Liver (tissue), 9 donors: Measurements from ENCODE around the gene ASPDH. TPM values are rescaled to one million over a fixed set of nuclear protein-coding genes. Genes with fewer than 3 reads are reported as not detected.

Experiments
- DNase-seq: peaks from one replicate; pipeline ENCODE4 v3.0.0-alpha.2; 2017; ENCODE audit warnings: low spot score
- H3K27ac ChIP-seq, 2 donors: one replicate each; pipeline ENCODE4 v1.7.0; 2013; ENCODE audit warnings: inconsistent platforms in 2 of 2, low read length in 2 of 2, control low read depth in 1 of 2, low read depth in 1 of 2, mild to moderate bottlenecking in 1 of 2
- H3K27me3 ChIP-seq, 4 donors: one replicate each; pipeline versions ENCODE4 v1.6.1 to v1.7.0; 2013; ENCODE audit warnings: low read length in 3 of 4, inconsistent platforms in 1 of 4, mild to moderate bottlenecking in 1 of 4, moderate library complexity in 1 of 4; ENCODE audit not compliant: control insufficient read depth in 4 of 4, insufficient read depth in 4 of 4
- H3K36me3 ChIP-seq, 4 donors: one replicate each; pipeline versions ENCODE4 v1.6.1 to v1.7.0; 2013; ENCODE audit warnings: low read length in 3 of 4, mild to moderate bottlenecking in 3 of 4, low read depth in 1 of 4, moderate library complexity in 1 of 4; ENCODE audit not compliant: control insufficient read depth in 4 of 4, insufficient read depth in 3 of 4
- H3K4me1 ChIP-seq, 4 donors: one replicate each; pipeline versions ENCODE4 v1.6.1 to v1.7.0; 2013; ENCODE audit warnings: low read length in 3 of 4, mild to moderate bottlenecking in 3 of 4, moderate library complexity in 1 of 4; ENCODE audit not compliant: control insufficient read depth in 4 of 4, insufficient read depth in 4 of 4
- H3K4me3 ChIP-seq, 3 donors: one replicate each; pipeline versions ENCODE4 v1.6.1 to v1.7.0; 2013; ENCODE audit warnings: low read length in 3 of 3, control low read depth in 1 of 3, low read depth in 1 of 3, mild to moderate bottlenecking in 1 of 3
- H3K9ac ChIP-seq, 2 donors: one replicate each; pipeline ENCODE4 v1.7.0; 2013; ENCODE audit warnings: low read length in 2 of 2, mild to moderate bottlenecking in 2 of 2, moderate library complexity in 2 of 2, control low read depth in 1 of 2, low read depth in 1 of 2
- H3K9me3 ChIP-seq, 4 donors: one replicate each; pipeline versions ENCODE4 v1.6.1 to v1.7.0; 2013; ENCODE audit warnings: low read length in 3 of 4; ENCODE audit not compliant: control insufficient read depth in 4 of 4
- ATF3 ChIP-seq: IDR thresholded peaks from 2 replicates; pipeline ENCODE4 v1.6.1; 2016; ENCODE audit warnings: antibody characterized with exemption
- CTCF ChIP-seq: fragments of 150-350 bp; IDR thresholded peaks from 2 replicates; pipeline ENCODE4 v1.5.1; 2017; ENCODE audit warnings: improper control_type of control experiment, low read depth, low read length; ENCODE audit not compliant: missing input control
- EGR1 ChIP-seq, 2 donors: IDR thresholded peaks; 2 replicates each; pipeline ENCODE4 v1.6.1; 2016 to 2018; ENCODE audit warnings: antibody characterized with exemption in 2 of 2, low read depth in 2 of 2
- FOXA1 ChIP-seq: IDR thresholded peaks from 2 replicates; pipeline ENCODE4 v1.6.1; 2016; ENCODE audit warnings: antibody characterized with exemption
- FOXA2 ChIP-seq: IDR thresholded peaks from 2 replicates; pipeline ENCODE4 v1.6.1; 2016; ENCODE audit warnings: antibody characterized with exemption
- GABPA ChIP-seq, 2 donors: IDR thresholded peaks in 1 of 2; conservative IDR thresholded peaks in 1 of 2; 2 replicates each; pipeline ENCODE4 v1.6.1; 2016; ENCODE audit warnings: antibody characterized with exemption in 2 of 2, mild to moderate bottlenecking in 1 of 2, moderate library complexity in 1 of 2
- HNF4A ChIP-seq, 2 donors: conservative IDR thresholded peaks; 2 replicates each; pipeline ENCODE4 v1.6.1; 2016; ENCODE audit warnings: antibody characterized with exemption in 2 of 2, mild to moderate bottlenecking in 2 of 2
- HNF4G ChIP-seq: IDR thresholded peaks from 2 replicates; pipeline ENCODE4 v1.6.1; 2016; ENCODE audit warnings: antibody characterized with exemption
- JUND ChIP-seq, 2 donors: IDR thresholded peaks; 2 replicates each; pipeline ENCODE4 v1.6.1; 2016; ENCODE audit warnings: antibody characterized with exemption in 2 of 2
- MAX ChIP-seq: IDR thresholded peaks from 2 replicates; pipeline ENCODE4 v1.6.1; 2016; ENCODE audit warnings: antibody characterized with exemption
- NR2F2 ChIP-seq: IDR thresholded peaks from 2 replicates; pipeline ENCODE4 v1.6.1; 2016; ENCODE audit warnings: antibody characterized with exemption
- RAD21 ChIP-seq, 2 donors: IDR thresholded peaks; 2 replicates each; pipeline ENCODE4 v1.6.1; 2016; ENCODE audit warnings: antibody characterized with exemption in 2 of 2, mild to moderate bottlenecking in 2 of 2
- REST ChIP-seq: IDR thresholded peaks from 2 replicates; pipeline ENCODE4 v1.6.1; 2016; ENCODE audit warnings: antibody characterized with exemption, mild to moderate bottlenecking
- RXRA ChIP-seq, 2 donors: IDR thresholded peaks; 2 replicates each; pipeline ENCODE4 v1.6.1; 2017 to 2018; ENCODE audit warnings: antibody characterized with exemption in 2 of 2, mild to moderate bottlenecking in 1 of 2
- SP1 ChIP-seq: IDR thresholded peaks from 2 replicates; pipeline ENCODE4 v1.6.1; 2018; ENCODE audit warnings: antibody characterized with exemption, mild to moderate bottlenecking
- TAF1 ChIP-seq: conservative IDR thresholded peaks from 2 replicates; pipeline ENCODE4 v1.6.1; 2016; ENCODE audit warnings: antibody characterized with exemption, mild to moderate bottlenecking
- YY1 ChIP-seq: IDR thresholded peaks from 2 replicates; pipeline ENCODE4 v1.6.1; 2016; ENCODE audit warnings: antibody characterized with exemption, mild to moderate bottlenecking
- ZBTB33 ChIP-seq: IDR thresholded peaks from 2 replicates; pipeline ENCODE4 v1.6.1; 2016; ENCODE audit warnings: antibody characterized with exemption
- WGBS: extraction: QIAGEN DNeasy Blood & Tissue Kit; methylation state at CpG from one replicate; pipeline ENCODE4 v1.1.7; 2013; 5-methylcytosine and 5-hydroxymethylcytosine counted together
- polyA plus RNA-seq, 2 donors: library from polyadenylated mRNA; stranded (reverse) in 1 of 2; unstranded in 1 of 2; fragments of 200-250 nt in 1 of 2; fragments of >200 nt in 1 of 2; fragmentation: Nextera tagmentation in 1 of 2; extraction: Ambion mirVana in 1 of 2; gene quantifications; one replicate each; pipeline versions ENCODE4 v1.2.1 to v1.2.3, GENCODE V29; 2013 to 2015
- total RNA-seq, 2 donors: library from RNA; depleted of rRNA; stranded (reverse); fragments of >200 nt; gene quantifications; one replicate each; pipeline ENCODE4 v1.2.3, GENCODE V29; 2014
- donor health status: healthy.
- donor health status: healthy.
- donor health status: healthy.
- donor health status: healthy.
- donor health status: healthy.

ASPDH gene
- total and polyA plus RNA-seq, 4 donors, result 7.3 to 82.0 (median 37.1) TPM

GRCh38 chr19:50490991-50491472 lies 22.7 kb downstream of the ASPDH start:
- 57% methylated on average over 26 of the region's 26 CpGs for WGBS
- no peaks in the 10 kb centered on the region for H3K4me1 ChIP-seq
- no peaks in the 10 kb centered on the region for H3K36me3 ChIP-seq
- H3K27me3 ChIP-seq, result no peaks in the 10 kb centered on the region
- no peak for DNase-seq
- no peaks in the 10 kb centered on the region for H3K9me3 ChIP-seq
- H3K9ac ChIP-seq, result no peak overlapping the region
- TF ChIP-seq NR2F2, result no peak
- TF ChIP-seq GABPA (IDR thresholded peaks at IDR 0.05 in 1 of 2, conservative IDR thresholded peaks at IDR 0.05 in 1 of 2), result no peak
- H3K27ac ChIP-seq, result no peak overlapping the region
- H3K4me3 ChIP-seq, result no peak overlapping the region

- no peak overlapping the region for H3K4me3 ChIP-seq
- H3K27me3 ChIP-seq, result no peaks in the 10 kb centered on the region
- H3K27ac ChIP-seq, result no peak overlapping the region
- H3K9me3 ChIP-seq, result no peaks in the 10 kb centered on the region
- no peak overlapping the region for H3K9ac ChIP-seq
- no peak for DNase-seq
- no peaks in the 10 kb centered on the region for H3K36me3 ChIP-seq
- TF ChIP-seq FOXA1, result no peak
- TF ChIP-seq MAX, result no peak
- no peak for TF ChIP-seq CTCF
- no peak for TF ChIP-seq ZBTB33
- WGBS, result 95% methylated on average over 18 of the region's 18 CpGs
- no peaks in the 10 kb centered on the region for H3K4me1 ChIP-seq
Measured at GRCh38 chr19:50490411-50490811, 23.3 kb downstream of the ASPDH start.

GRCh38 chr19:50489461-50490011 lies 24.2 kb downstream of the ASPDH start:
- 55% methylated on average over 24 of the region's 24 CpGs for WGBS
- Histone ChIP-seq H3K27ac (no peak overlapping the region), H3K36me3 (no peaks in the 10 kb centered on the region), H3K27me3 (no peaks in the 10 kb centered on the region), H3K9ac (no peak overlapping the region), H3K4me1 (no peaks in the 10 kb centered on the region), H3K4me3 (no peak overlapping the region), H3K9me3 (no peaks in the 10 kb centered on the region)
- DNase-seq, result no peak
- no peak for TF ChIP-seq REST
- no peak for TF ChIP-seq SP1
- TF ChIP-seq HNF4A (conservative IDR thresholded peaks at IDR 0.05), result no peak
- no peak for TF ChIP-seq FOXA2
- TF ChIP-seq MAX, result no peak
- no peak for TF ChIP-seq YY1
- no peak for TF ChIP-seq ATF3
- TF ChIP-seq RAD21 (IDR thresholded peaks at IDR 0.05), result no peak
- no peak for TF ChIP-seq JUND (IDR thresholded peaks at IDR 0.05)
- no peak for TF ChIP-seq EGR1 (IDR thresholded peaks at IDR 0.05; ENCODE audit: low read depth in 2 of 2)
- no peak for TF ChIP-seq FOXA1
- TF ChIP-seq NR2F2, result no peak
- no peak for TF ChIP-seq HNF4G
- no peak for TF ChIP-seq CTCF
- no peak for TF ChIP-seq TAF1
- no peak for TF ChIP-seq RXRA (IDR thresholded peaks at IDR 0.05)
